HG03103 (cell line): Measurements from ENCODE around the gene ATOSB.
A peak's percentile ranks its signal among the peaks of the same experiment; 100 is the strongest.

Experiments used
- ATAC-seq: cut with Tn5 transposase; IDR thresholded peaks from one replicate; pipeline ENCODE4 v1.9.1; 2021; ENCODE audit warnings: low read depth; ENCODE audit not compliant: unreplicated experiment

The ATOSB gene

DNA sequence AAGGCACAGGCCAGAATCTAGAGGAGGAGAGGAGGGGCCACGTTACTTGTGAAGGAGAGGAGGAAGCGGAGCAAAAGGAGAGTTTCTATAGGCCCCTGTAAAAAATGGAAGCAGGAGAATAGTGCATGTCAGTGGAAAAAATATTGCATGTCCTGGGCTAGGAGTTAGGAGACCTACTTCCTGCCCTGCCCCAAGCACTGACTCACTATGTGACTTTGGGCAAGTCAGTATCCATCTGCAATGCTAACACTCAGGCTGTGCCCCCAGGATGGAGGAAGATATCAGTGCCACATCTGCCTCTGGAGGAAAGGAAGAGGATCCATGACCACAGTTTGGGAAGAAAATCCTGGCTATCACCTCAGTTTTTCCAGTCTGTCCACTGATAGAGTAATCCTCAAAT lies 26.2 kb downstream of the ATOSB start:
- ATAC-seq, result no peak

- no peak for ATAC-seq
Measured at GRCh38 chr9:35085078-35085477, 30.6 kb downstream of the ATOSB start.

GRCh38 chr9:35079426-35080341 lies 36.0 kb downstream of the ATOSB start, which contains the start of gene FANCG:
FANCG (minus strand) TSS chr9:35079942; CDS start chr9:35079524, 418 bp downstream.
- ATAC-seq, result peak; percentile 85

GRCh38 chr9:35079041-35079425 lies 36.6 kb downstream of the ATOSB start:
- ATAC-seq, result no peak

GRCh38 chr9:35078066-35078465 lies 37.6 kb downstream of the ATOSB start:
- no peak for ATAC-seq

- ATAC-seq, result no peak
Measured at GRCh38 chr9:35076848-35077247, 38.8 kb downstream of the ATOSB start.

GRCh38 chr9:35075358-35075757 lies 40.3 kb downstream of the ATOSB start:
- ATAC-seq, result no peak

DNA sequence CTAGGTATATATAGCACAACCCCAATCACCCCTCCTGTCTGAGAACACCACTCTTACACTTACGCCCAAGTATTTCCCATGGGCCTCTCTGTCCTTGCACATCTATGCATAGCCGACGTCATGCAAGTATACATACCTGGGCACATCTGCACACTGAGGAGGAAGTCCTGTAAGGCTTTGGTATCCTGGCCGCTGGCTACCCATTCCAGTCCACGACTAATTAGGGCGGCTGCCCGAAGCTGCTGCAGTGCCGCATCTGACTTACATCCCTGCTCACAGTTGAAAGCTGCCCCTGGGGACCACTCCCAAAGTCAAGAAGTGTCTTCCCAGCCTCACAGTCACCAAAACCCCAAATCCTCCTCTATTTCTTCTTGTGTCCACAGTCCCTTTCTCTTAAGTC lies 40.9 kb downstream of the ATOSB start:
- ATAC-seq, result no peak

- ATAC-seq, result no peak
Measured at GRCh38 chr9:35074141-35074540, 41.5 kb downstream of the ATOSB start.

GRCh38 chr9:35073279-35073612 lies 42.4 kb downstream of the ATOSB start:
- no peak for ATAC-seq

GRCh38 chr9:35072461-35073278 lies 43.0 kb downstream of the ATOSB start, which contains the start of gene VCP:
VCP (minus strand) TSS chr9:35072625; CDS start chr9:35072353, 272 bp downstream.
- ATAC-seq, result peak; percentile 87

GRCh38 chr9:35071814-35072460 lies 43.7 kb downstream of the ATOSB start:
- ATAC-seq, result peak; percentile 39

GRCh38 chr9:35070823-35071813 lies 44.5 kb downstream of the ATOSB start:
- no peak for ATAC-seq

GRCh38 chr9:35069020-35069419 lies 46.6 kb downstream of the ATOSB start:
- no peak for ATAC-seq

- ATAC-seq, result no peak
Measured at GRCh38 chr9:35067056-35067455, 48.6 kb downstream of the ATOSB start.

GRCh38 chr9:35060548-35061207 lies 55.0 kb downstream of the ATOSB start:
- no peak for ATAC-seq

GRCh38 chr9:35059438-35059837 lies 56.2 kb downstream of the ATOSB start:
- ATAC-seq, result no peak

DNA sequence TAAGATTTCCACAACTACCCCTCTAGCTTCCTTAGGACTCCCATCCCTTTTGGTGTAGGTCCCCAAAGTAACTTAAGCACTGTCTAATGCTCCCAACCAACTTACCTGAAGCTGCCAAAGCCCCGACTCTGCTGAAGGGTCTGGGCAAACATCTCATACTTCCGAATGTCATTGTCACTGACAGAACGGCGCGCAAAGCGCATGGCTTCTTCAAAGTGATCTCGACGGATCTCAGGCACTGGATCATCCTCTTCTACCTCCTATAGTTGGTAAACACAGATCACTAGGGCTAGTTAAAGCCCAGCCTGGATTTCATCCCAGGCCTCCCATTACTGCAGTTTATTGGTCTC lies 58.4 kb downstream of the ATOSB start:
- ATAC-seq, result no peak

- no peak for ATAC-seq
Measured at GRCh38 chr9:35056571-35057270, 58.9 kb downstream of the ATOSB start.
